DOHH2 (cell line): ENCODE results near the gene VN1R4.
"Not testable (repeated sequence)": the region's sequence is repeated elsewhere in the genome, so short reads cannot be mapped to it uniquely, and the experiment has no call there.

Source experiments
- H3F3A ChIP-seq: fragments of 200-600 bp; sonication (generic), shearing (Covaris generic); 2 replicates; pipeline ENCODE4 v1.6.0; 2016; ENCODE audit warnings: antibody characterized with exemption, mild to moderate bottlenecking; ENCODE audit not compliant: control insufficient read depth, insufficient read depth
- H3K27ac ChIP-seq: fragments of 200-600 bp; sonication (generic); 2 replicates; pipeline ENCODE4 v1.5.1; 2014; ENCODE audit warnings: low read depth, mild to moderate bottlenecking, low read length, moderate library complexity
- H3K27me3 ChIP-seq: fragments of 200-600 bp; sonication (generic); 2 replicates; pipeline ENCODE4 v1.6.1; 2014; ENCODE audit warnings: mild to moderate bottlenecking, low read length, mixed read lengths; ENCODE audit not compliant: control insufficient read depth
- H3K36me3 ChIP-seq: fragments of 200-600 bp; sonication (generic); 2 replicates; pipeline ENCODE4 v1.6.1; 2014; ENCODE audit warnings: mild to moderate bottlenecking, low read length, moderate library complexity, mixed read lengths; ENCODE audit not compliant: control insufficient read depth
- H3K4me1 ChIP-seq: fragments of 200-600 bp; sonication (generic); 2 replicates; pipeline ENCODE4 v1.6.1; 2014; ENCODE audit warnings: mild to moderate bottlenecking, low read length, mixed read lengths; ENCODE audit not compliant: control insufficient read depth
- H3K4me2 ChIP-seq: fragments of 200-600 bp; sonication (generic); 2 replicates; pipeline ENCODE4 v1.6.0; 2014; ENCODE audit warnings: mild to moderate bottlenecking, low read length, moderate library complexity
- H3K4me3 ChIP-seq: fragments of 200-600 bp; sonication (generic); 2 replicates; pipeline ENCODE4 v1.5.1; 2014; ENCODE audit warnings: mild to moderate bottlenecking, low read length, mixed read lengths
- H3K79me2 ChIP-seq: fragments of 200-600 bp; sonication (generic); 2 replicates; pipeline ENCODE4 v1.6.1; 2014; ENCODE audit warnings: mild to moderate bottlenecking, low read length, mixed read lengths; ENCODE audit not compliant: control insufficient read depth
- H3K9me2 ChIP-seq: fragments of 200-600 bp; sonication (generic); replicated peaks from 2 replicates; pipeline ENCODE4 v1.6.1; 2014; ENCODE audit warnings: mild to moderate bottlenecking, low read length, mixed read lengths; ENCODE audit not compliant: control insufficient read depth
- H3K9me3 ChIP-seq: fragments of 200-600 bp; sonication (generic); 2 replicates; pipeline ENCODE4 v1.6.1; 2014; ENCODE audit warnings: antibody characterized with exemption, low read length, mixed read lengths; ENCODE audit not compliant: control insufficient read depth, insufficient read depth
- H4K20me1 ChIP-seq: fragments of 200-600 bp; sonication (generic); 2 replicates; pipeline ENCODE4 v1.6.0; 2014; ENCODE audit warnings: low read depth, mild to moderate bottlenecking, antibody characterized with exemption, low read length, moderate library complexity; ENCODE audit not compliant: control insufficient read depth, insufficient read depth
- CTCF ChIP-seq: fragments of 200-600 bp; sonication (generic); IDR thresholded peaks from one replicate; pipeline ENCODE4 v1.5.1; 2014; ENCODE audit warnings: antibody characterized with exemption, mild to moderate bottlenecking, low read depth, low read length; ENCODE audit not compliant: poor library complexity, severe bottlenecking
- EZH2phosphoT487 ChIP-seq: fragments of 200-600 bp; sonication (generic); IDR thresholded peaks from 2 replicates; pipeline ENCODE4 v1.6.1; 2017; ENCODE audit warnings: borderline replicate concordance, mild to moderate bottlenecking, antibody characterized with exemption, low read length, moderate library complexity, mixed read lengths

VN1R4 gene

GRCh38 chr19:53294786-53295441 lies 27.4 kb upstream of the VN1R4 start:
- no peaks in the 10 kb centered on the region for H3K9me2 ChIP-seq
- no peak overlapping the region for H3K4me3 ChIP-seq
- H3K79me2 ChIP-seq, result no peaks in the 10 kb centered on the region
- H3K27ac ChIP-seq, result no peak overlapping the region
- H3K4me1 ChIP-seq, result no peaks in the 10 kb centered on the region
- TF ChIP-seq EZH2phosphoT487, result no peak
- TF ChIP-seq CTCF, result no peak
- H3F3A ChIP-seq, result no peaks in the 10 kb centered on the region
- peaks cover 17% of the 10 kb centered on the region; the same call in 1 of the 2 replicates for H3K9me3 ChIP-seq
- H3K27me3 ChIP-seq, result no peaks in the 10 kb centered on the region
- H4K20me1 ChIP-seq, result no peaks in the 10 kb centered on the region
- H3K4me2 ChIP-seq, result no peak overlapping the region
- no peaks in the 10 kb centered on the region for H3K36me3 ChIP-seq

GRCh38 chr19:53290758-53291549 lies 23.4 kb upstream of the VN1R4 start:
- H3K9me3 ChIP-seq, result peaks cover 17% of the 10 kb centered on the region; the same call in 1 of the 2 replicates
- TF ChIP-seq EZH2phosphoT487 (no peak), CTCF (no peak)

GRCh38 chr19:53285087-53285486 lies 17.6 kb upstream of the VN1R4 start:
- Histone ChIP-seq H4K20me1 (no peaks in the 10 kb centered on the region), H3K9me3 (peaks cover 5% of the 10 kb centered on the region; the same call in 1 of the 2 replicates)
- TF ChIP-seq CTCF, result no peak
- no peak for TF ChIP-seq EZH2phosphoT487

More at GRCh38 chr19:53290758-53291549, 23.4 kb upstream of the VN1R4 start:
- Histone ChIP-seq H3K79me2 (no peaks in the 10 kb centered on the region), H3F3A (no peaks in the 10 kb centered on the region), H3K4me2 (no peak overlapping the region), H3K9me2 (no peaks in the 10 kb centered on the region), H3K27ac (no peak overlapping the region), H3K4me1 (no peaks in the 10 kb centered on the region), H4K20me1 (no peaks in the 10 kb centered on the region), H3K4me3 (no peak overlapping the region), H3K27me3 (no peaks in the 10 kb centered on the region), H3K36me3 (no peaks in the 10 kb centered on the region)

GRCh38 chr19:53281947-53282346 lies 14.4 kb upstream of the VN1R4 start:
- H3K27me3 ChIP-seq, H3K9me3 ChIP-seq, H3K4me3 ChIP-seq, H4K20me1 ChIP-seq, H3K36me3 ChIP-seq, H3K27ac ChIP-seq, H3K9me2 ChIP-seq, H3K4me2 ChIP-seq, H3F3A ChIP-seq, H3K79me2 ChIP-seq, H3K4me1 ChIP-seq: not testable (repeated sequence)

More at GRCh38 chr19:53285087-53285486, 17.6 kb upstream of the VN1R4 start:
- Histone ChIP-seq H3K79me2 (no peaks in the 10 kb centered on the region), H3K4me3 (no peak overlapping the region), H3K36me3 (no peaks in the 10 kb centered on the region), H3K4me2 (no peak overlapping the region), H3K9me2 (no peaks in the 10 kb centered on the region), H3K4me1 (no peaks in the 10 kb centered on the region), H3F3A (no peaks in the 10 kb centered on the region), H3K27ac (no peak overlapping the region), H3K27me3 (no peaks in the 10 kb centered on the region)
